Hepatocyte (in vitro differentiated cells): ENCODE measurements around the gene FAM151B.

ENCODE experiments used
- EZH2 ChIP-seq: fragments of 200-600 bp; sonication (generic); IDR thresholded peaks from 2 replicates; pipeline ENCODE4 v1.6.1; 2016; ENCODE audit warnings: antibody characterized with exemption, mild to moderate bottlenecking, borderline replicate concordance
- EZH2phosphoT487 ChIP-seq: fragments of 200-600 bp; sonication (generic); IDR thresholded peaks from one replicate; pipeline ENCODE4 v1.6.1; 2018; ENCODE audit warnings: antibody characterized with exemption, mild to moderate bottlenecking, low read depth, moderate library complexity; ENCODE audit not compliant: unreplicated experiment, severe bottlenecking
- TF ChIP-seq, protein P1 (sequence below): fragments of 200-600 bp; sonication (generic); IDR thresholded peaks from 2 replicates; pipeline ENCODE4 v1.5.1; 2016; ENCODE audit warnings: antibody characterized with exemption, mild to moderate bottlenecking; ENCODE audit not compliant: poor library complexity

GRCh38 chr5:80495891-80496290, 8.0 kb downstream of the FAM151B start:
- TF ChIP-seq, protein P1, sequence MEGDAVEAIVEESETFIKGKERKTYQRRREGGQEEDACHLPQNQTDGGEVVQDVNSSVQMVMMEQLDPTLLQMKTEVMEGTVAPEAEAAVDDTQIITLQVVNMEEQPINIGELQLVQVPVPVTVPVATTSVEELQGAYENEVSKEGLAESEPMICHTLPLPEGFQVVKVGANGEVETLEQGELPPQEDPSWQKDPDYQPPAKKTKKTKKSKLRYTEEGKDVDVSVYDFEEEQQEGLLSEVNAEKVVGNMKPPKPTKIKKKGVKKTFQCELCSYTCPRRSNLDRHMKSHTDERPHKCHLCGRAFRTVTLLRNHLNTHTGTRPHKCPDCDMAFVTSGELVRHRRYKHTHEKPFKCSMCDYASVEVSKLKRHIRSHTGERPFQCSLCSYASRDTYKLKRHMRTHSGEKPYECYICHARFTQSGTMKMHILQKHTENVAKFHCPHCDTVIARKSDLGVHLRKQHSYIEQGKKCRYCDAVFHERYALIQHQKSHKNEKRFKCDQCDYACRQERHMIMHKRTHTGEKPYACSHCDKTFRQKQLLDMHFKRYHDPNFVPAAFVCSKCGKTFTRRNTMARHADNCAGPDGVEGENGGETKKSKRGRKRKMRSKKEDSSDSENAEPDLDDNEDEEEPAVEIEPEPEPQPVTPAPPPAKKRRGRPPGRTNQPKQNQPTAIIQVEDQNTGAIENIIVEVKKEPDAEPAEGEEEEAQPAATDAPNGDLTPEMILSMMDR, result no peak
- TF ChIP-seq EZH2 (no peak), EZH2phosphoT487 (no peak)
